ENCODE results near the gene SEMA3B.
A peak's percentile ranks its signal among the peaks of the same experiment; 100 is the strongest.

SEMA3B gene

DNA sequence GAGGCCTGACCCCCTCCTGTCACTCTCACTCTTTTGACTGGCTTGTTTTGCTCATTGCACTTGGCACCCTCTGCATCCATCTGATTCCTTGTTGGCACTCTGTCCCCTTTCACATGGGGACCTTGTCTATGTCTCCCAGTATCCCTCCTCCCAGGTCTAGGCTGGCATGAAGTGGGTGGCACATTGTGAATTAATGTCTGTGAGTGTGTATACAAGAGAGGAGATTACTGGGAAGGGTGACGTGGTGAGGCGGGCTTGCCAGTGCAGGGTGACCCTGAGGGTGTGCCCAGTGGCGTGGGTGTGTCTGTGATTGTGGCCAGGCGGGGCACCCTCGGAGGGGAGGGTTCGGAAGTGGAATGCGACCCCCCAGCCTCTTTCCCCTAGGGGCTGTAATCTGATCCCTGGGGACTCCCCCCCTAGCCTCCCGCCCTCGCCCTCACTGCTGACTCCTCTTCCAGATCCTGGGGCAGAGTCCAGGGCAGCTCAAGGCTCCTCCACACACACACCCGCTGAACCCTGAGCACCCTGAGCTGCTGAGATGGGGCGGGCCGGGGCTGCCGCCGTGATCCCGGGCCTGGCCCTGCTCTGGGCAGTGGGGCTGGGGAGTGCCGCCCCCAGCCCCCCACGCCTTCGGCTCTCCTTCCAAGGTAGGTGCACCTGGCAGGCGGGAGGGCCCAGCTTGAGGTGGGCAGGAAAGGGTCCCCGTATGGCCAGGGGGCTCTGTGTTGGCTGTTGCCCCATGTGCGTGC lies at the start of gene SEMA3B:
Gene SEMA3B (plus strand): TSS at position 445 of the 749 bp plus-strand sequence. CDS start 94 bp downstream, at position 539.
- peaks cover 21% of the 10 kb centered on the region for H3K36me3 ChIP-seq (ENCODE audit: low read depth)
- DNase-seq (ENCODE audit: low spot score) = peak; percentile 92
- no peaks in the 10 kb centered on the region for H3K27me3 ChIP-seq (ENCODE audit: insufficient read depth, poor library complexity, severe bottlenecking)
- peak within 1 kb of the TSS; percentile 93 for H3K27ac ChIP-seq (ENCODE audit: poor library complexity, severe bottlenecking)
- peak; percentile 58 for ATAC-seq (ENCODE audit: low read depth)
- H3K4me1 ChIP-seq (ENCODE audit: insufficient read depth, poor library complexity, severe bottlenecking) = peaks cover 43% of the 10 kb centered on the region
- H3K9me3 ChIP-seq (ENCODE audit: severe bottlenecking) = no peaks in the 10 kb centered on the region
- TF ChIP-seq, protein P1, sequence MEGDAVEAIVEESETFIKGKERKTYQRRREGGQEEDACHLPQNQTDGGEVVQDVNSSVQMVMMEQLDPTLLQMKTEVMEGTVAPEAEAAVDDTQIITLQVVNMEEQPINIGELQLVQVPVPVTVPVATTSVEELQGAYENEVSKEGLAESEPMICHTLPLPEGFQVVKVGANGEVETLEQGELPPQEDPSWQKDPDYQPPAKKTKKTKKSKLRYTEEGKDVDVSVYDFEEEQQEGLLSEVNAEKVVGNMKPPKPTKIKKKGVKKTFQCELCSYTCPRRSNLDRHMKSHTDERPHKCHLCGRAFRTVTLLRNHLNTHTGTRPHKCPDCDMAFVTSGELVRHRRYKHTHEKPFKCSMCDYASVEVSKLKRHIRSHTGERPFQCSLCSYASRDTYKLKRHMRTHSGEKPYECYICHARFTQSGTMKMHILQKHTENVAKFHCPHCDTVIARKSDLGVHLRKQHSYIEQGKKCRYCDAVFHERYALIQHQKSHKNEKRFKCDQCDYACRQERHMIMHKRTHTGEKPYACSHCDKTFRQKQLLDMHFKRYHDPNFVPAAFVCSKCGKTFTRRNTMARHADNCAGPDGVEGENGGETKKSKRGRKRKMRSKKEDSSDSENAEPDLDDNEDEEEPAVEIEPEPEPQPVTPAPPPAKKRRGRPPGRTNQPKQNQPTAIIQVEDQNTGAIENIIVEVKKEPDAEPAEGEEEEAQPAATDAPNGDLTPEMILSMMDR (IDR thresholded peaks at IDR 0.05; ENCODE audit: poor library complexity, severe bottlenecking) = no peak
- H3K4me3 ChIP-seq (ENCODE audit: severe bottlenecking) = peak within 1 kb of the TSS; percentile 45

DNA sequence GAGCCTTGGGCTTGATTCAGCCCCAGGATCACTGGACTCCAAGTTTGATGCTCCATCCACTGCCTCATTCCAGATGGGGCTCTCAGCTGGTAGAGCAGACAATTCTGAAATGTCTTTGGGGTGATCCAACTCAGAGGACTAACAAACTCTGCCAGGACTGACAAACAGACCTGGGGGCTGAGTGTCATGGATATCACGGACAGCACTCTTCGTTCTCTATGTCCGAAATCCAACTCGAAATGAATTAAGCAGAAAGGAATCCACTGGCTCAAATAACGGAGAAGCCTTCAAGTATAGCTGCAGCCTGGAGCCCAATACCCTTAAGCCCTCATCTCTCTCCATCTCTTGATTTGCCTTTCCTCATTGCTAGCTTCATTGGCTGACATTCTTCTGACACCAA lies 49.7 kb upstream of the SEMA3B start:
- Histone ChIP-seq H3K4me1 (ENCODE audit: insufficient read depth, poor library complexity, severe bottlenecking) (no peaks in the 10 kb centered on the region), H3K27ac (ENCODE audit: poor library complexity, severe bottlenecking) (no peak overlapping the region), H3K4me3 (ENCODE audit: severe bottlenecking) (no peak overlapping the region), H3K36me3 (ENCODE audit: low read depth) (no peaks in the 10 kb centered on the region), H3K27me3 (ENCODE audit: insufficient read depth, poor library complexity, severe bottlenecking) (no peaks in the 10 kb centered on the region), H3K9me3 (ENCODE audit: severe bottlenecking) (no peaks in the 10 kb centered on the region)
- TF ChIP-seq, protein P1 (IDR thresholded peaks at IDR 0.05; ENCODE audit: poor library complexity, severe bottlenecking) = no peak
- no peak for DNase-seq (ENCODE audit: low spot score)
- ATAC-seq (ENCODE audit: low read depth) = no peak

DNA sequence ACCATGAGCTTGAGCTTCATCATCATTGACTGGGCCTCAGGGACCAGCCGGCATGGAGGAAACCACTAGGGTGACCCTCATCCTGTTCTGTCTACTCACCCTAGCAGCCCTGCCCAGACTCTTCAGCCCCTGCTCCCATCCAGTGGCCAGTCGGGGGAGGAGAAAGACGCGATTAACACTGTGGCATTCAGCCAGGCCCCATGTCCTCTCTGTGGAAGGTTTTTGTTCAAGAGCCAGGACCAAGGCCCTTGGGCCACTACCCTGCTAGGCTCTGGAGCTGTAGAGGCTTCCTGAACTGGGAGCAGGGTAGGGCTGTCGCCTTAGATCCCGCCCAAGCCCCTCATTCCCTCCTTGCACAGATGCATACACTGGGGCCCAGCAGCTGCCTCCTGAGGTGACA lies 48.8 kb upstream of the SEMA3B start:
- Histone ChIP-seq H3K27ac (ENCODE audit: poor library complexity, severe bottlenecking) (no peak overlapping the region), H3K4me1 (ENCODE audit: insufficient read depth, poor library complexity, severe bottlenecking) (no peaks in the 10 kb centered on the region), H3K36me3 (ENCODE audit: low read depth) (no peaks in the 10 kb centered on the region), H3K9me3 (ENCODE audit: severe bottlenecking) (no peaks in the 10 kb centered on the region), H3K4me3 (ENCODE audit: severe bottlenecking) (no peak overlapping the region), H3K27me3 (ENCODE audit: insufficient read depth, poor library complexity, severe bottlenecking) (no peaks in the 10 kb centered on the region)
- DNase-seq (ENCODE audit: low spot score) (no peak), ATAC-seq (ENCODE audit: low read depth) (no peak)
- TF ChIP-seq, protein P1 (IDR thresholded peaks at IDR 0.05; ENCODE audit: poor library complexity, severe bottlenecking) = no peak

DNA sequence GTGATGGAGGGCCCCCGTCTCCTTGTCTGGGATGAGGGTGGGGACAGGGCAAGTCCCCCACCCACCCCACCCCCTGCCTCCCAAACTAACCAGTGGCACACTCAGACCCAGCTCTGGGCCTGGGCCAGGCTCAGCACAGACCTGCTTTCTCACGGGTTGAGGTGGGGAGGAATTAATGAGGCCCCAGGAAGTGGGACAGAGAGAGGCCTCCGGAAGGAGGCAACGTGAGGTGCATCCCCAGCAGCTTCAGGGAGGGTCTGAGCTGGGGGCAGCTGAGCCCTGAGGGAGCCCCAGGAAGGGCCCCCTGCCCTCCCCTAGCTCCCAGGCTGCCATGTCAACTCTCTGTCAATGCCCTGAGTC lies 47.9 kb upstream of the SEMA3B start:
- H3K27me3 ChIP-seq (ENCODE audit: insufficient read depth, poor library complexity, severe bottlenecking) = no peaks in the 10 kb centered on the region
- DNase-seq (ENCODE audit: low spot score) = no peak
- H3K27ac ChIP-seq (ENCODE audit: poor library complexity, severe bottlenecking) = no peak overlapping the region
- H3K9me3 ChIP-seq (ENCODE audit: severe bottlenecking) = no peaks in the 10 kb centered on the region
- H3K4me3 ChIP-seq (ENCODE audit: severe bottlenecking) = no peak overlapping the region
- no peaks in the 10 kb centered on the region for H3K36me3 ChIP-seq (ENCODE audit: low read depth)
- TF ChIP-seq, protein P1 (IDR thresholded peaks at IDR 0.05; ENCODE audit: poor library complexity, severe bottlenecking) = no peak
- ATAC-seq (ENCODE audit: low read depth) = no peak
- no peaks in the 10 kb centered on the region for H3K4me1 ChIP-seq (ENCODE audit: insufficient read depth, poor library complexity, severe bottlenecking)

Data from RWPE2 (cell line).